Right renal cortex interstitium (tissue), 3 donors: ENCODE measurements around the gene EML1. TPM values are rescaled to one million over a fixed set of nuclear protein-coding genes. Genes with fewer than 3 reads are reported as not detected.

Source experiments
- DNase-seq, 3 donors: peaks; one replicate each; pipeline ENCODE4 v3.0.0-alpha.2; 2013; ENCODE audit warnings: low read depth in 3 of 3, low spot score in 2 of 3
- polyA plus RNA-seq, 3 donors: library from polyadenylated mRNA; unstranded; fragments of 120-200 nt; gene quantifications; one replicate each; pipeline ENCODE4 v1.2.1, GENCODE V29; 2013; ENCODE audit not compliant: insufficient read length in 3 of 3

The EML1 gene
- polyA plus RNA-seq, 3 donors, result 37.6 to 44.8 (median 38.0) TPM

DNA sequence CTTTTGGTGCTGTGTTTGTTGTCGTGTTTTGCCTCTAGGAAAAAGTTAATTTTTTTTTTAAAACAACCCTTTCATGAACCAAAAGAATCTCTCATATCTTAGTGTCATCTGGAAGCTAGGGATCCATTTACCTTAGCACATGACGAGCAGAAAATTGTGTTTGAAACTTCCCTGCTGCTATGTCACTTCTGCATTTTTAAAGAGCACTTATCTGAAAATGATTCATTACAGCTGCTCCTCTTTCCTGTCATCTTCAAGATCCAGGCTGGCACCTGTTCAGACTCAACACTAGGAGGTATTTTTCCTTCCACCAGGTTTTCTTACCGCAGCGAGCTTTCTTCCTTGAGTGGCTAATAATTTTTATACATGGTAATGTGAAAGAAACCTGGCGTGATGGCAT, 67.0 kb downstream of the EML1 start:
- no peak for DNase-seq

DNA sequence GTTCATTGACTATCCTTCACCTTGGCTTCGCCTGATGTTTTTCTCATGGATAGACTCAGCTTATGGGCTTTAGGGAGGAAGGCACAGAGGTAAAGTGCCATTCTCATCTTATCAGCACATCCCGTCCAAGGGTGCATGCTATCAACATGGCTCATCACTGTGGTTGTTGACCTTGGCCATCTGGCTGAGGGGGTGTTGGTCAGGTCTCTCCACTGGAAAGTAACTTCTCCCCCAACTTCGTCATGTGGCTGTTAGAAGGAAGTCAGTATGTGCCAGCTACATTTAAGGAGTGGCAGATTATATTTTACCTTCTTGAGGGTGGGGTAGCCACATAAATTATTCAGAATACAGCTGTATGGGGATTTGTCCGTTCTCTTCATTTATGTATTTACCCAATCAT, 68.9 kb downstream of the EML1 start:
- no peak for DNase-seq

DNA sequence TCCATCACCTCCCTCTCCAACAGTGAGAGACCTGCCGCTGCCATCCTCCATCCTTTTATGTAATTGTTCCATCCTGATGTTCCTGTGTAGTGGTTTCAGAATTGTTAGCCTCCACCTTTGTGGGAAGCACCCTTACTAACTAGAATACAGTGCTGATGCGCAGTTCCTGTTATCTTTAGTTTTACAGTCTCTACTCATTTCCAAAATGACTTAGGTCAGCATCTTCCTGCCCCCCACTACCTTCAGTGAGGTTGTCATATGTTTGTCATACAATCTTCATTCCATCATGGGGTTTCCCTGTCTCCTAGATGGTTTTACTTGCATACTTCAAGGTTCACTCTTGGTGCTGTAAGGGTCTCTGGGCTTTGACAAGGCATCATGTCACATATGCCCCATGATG, 69.8 kb downstream of the EML1 start:
- no peak for DNase-seq

DNA sequence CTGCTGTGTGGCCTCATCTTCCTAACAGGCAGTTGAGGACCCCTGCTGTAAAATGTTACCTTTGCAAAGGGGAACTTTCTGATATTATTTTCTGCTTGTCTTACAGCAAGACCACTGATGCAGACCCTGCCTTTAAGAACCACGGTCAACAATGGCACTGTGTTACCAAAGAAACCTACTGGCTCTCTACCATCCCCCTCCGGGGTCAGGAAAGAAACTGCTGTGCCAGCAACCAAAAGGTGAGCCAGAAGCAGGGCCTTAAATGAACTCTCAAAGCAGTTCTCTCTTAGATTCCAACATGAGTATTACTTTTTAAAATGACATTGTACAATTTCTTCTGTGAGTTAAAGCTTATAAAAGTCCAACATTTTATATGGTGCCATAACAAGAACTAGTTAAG, 72.2 kb downstream of the EML1 start:
- DNase-seq, result no peak

DNA sequence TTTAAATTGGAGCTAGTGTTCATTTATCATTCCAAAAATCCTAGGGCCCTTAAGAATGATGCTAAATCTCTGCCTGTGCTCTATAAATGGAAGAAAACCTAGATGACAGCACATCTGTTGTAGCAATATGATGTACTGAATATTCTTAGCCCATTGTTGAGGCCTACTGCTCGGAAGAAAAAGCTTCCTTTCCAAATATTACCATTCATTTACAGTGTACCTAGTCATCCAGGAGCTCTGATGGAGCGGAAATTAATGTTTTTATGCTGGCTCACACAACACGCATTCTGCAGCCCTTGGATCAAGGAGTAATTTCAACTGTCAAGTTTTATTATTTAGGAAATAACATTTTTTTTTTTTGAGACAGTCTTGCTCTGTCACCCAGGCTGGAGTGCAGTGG, 77.4 kb downstream of the EML1 start:
- no peak for DNase-seq

DNA sequence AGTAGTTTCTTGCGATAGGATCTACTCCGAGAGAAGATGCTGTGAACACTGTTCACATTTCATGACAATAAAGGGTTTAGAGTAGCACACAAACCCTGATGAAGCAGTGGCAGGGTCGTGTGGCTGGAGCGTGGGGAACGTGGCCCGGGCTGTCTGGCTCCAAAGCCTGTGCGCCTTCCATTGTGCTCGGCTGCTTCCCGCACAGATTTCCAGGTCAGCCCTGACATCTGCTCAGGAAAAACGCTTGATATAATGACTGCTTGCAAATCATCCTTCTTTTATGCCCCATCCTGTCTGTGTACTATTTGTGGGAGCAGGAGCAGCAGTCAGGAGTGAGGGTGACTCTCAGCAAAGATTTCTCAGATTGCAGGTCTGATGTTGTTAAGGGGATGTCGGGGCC, 78.6 kb downstream of the EML1 start:
- DNase-seq, result no peak

DNA sequence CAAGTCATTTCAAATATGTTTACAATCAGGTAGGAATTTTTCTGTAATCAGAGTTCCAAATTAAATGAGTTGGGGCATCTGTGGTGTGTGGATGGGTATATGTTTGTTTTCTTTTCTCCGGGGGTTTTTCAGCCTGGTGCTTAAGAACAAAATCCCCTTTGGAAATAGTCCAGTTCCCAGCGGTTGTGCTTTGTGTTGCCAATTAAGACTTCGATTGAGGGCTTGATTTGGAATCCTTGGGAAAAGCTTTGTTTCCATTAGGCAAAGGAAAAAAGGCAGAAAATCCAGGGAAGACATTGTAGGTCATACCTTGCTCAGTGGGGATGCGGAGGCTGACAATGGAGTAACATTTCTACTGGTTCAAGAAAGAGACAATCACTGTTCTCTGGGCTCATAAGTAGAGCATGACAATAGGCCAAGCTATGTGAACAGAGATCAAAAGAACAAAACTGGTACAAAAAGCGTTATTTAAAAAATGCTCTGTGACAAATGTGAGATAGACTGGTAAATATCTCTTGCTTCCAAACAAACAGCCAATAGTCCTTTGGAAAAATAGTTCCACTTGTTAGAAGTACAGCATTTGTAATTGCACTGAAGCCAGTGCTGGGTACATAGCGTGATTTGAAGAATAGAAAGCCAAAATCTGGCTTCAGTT, 79.7 kb downstream of the EML1 start:
- DNase-seq, result no peak

DNA sequence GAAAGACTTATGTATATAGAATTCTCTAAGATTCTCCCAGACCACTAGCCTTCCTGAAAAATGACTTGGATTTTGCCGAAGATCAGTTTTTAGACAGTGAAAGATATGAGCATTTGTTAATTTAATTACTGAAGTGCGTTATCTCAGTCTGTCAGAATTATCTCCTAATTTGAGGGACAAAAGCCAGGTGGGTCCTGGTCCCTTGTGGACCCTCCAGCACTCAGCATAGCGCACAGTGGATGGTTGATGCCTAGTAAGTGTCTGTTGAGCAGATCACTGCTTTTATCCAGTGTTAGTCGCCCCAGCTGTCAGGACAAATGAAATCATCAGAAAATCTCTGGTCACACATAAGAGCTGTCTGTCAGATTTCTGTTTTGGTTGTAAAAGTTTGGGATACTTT, 80.4 kb downstream of the EML1 start:
- DNase-seq, result no peak

DNA sequence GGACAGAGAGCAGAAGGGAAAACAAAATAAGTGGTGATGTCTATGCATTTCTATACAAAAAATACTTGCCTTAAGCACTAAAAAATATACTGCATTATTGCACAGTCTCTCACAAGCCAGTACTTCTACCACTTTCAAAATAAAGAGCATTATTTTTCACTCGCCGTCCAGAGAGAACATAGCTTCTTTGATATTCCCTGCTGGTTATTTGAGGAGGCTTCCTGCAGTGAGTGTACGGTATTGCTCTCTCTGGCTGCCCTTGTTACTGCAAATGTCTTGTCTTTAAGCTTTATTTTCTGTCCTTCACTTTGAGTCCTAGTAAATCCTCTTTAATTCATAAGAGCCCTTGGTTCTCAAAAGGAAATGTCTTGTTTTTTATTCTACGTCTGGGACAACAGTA, 81.1 kb downstream of the EML1 start:
- DNase-seq, result no peak

DNA sequence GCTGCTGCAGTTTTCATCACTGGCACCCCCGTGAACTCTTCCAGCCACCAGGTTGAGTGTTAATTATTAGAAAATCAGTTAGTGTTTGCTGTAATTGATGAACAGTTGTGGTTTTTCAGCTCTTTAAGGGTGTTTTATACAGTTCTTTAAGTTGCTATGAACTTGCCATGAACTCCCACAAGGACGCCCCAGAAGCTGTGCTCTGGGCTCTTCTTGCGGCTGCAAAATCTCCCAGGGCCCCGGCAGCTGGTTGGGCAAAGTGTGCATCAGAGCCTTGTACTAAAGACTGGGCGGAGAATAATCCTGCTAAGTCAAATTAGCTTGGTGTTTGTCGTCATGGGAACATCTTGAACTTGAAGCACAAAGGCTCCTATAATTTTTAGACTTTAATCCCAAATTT, 82.2 kb downstream of the EML1 start:
- no peak for DNase-seq

DNA sequence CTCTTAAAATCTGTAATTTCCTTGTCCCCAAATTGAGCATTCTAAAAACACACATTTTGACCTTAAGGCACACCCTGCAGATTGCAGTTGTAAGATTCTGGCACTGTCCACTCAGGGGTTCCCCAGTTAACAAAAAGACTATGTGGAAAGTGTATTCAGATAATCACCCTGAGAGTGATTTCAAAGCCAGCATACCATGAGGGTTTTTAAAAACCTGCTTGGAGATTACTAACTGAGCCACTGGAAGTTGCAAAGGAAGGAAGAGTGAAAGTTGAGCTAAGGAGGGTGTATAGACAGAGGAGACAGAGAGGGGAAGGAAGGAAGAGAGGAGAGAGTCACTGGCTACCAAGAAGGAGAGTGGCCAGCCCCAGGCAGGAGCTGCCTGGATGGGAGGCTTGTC, 82.6 kb downstream of the EML1 start:
- DNase-seq, result no peak

DNA sequence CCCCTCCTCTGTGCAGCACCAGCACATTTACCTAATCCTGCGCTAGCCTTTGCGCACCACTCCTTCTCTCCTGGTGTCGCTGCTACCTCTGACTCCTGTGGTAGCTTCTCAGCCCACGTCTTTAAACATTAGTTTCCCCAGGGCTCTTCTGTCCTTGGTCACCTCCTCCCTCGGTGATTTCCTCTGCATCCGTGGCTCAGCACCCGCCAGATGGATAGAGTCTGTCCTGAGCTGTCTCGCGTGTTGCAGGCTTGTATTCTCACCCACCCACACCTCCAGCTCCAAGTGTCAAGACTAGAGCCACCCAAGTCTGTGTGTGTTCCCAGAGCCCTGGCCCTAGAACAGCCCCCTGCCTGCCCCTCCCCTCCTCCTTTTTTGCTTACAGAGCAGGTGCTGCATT, 83.2 kb downstream of the EML1 start:
- no peak for DNase-seq

DNA sequence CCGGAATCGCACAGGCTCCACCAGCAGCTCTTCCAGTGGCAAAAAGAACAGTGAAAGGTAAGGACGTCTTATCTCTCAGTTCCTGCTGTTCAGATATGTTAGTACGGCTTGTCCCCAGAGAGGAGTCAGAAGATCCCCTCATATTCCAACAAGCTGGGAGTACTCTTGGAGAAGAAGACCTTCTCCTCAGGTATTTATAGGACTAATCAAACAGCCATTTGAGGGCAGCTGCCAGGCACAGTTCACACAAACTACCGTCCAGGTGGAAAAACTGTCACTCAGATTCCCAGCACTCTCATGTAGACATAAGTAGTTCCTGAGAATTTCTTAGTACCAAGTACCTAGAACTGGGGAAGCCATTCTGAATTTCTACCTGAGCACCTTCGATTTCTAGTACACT, 85.3 kb downstream of the EML1 start:
- no peak for DNase-seq

DNA sequence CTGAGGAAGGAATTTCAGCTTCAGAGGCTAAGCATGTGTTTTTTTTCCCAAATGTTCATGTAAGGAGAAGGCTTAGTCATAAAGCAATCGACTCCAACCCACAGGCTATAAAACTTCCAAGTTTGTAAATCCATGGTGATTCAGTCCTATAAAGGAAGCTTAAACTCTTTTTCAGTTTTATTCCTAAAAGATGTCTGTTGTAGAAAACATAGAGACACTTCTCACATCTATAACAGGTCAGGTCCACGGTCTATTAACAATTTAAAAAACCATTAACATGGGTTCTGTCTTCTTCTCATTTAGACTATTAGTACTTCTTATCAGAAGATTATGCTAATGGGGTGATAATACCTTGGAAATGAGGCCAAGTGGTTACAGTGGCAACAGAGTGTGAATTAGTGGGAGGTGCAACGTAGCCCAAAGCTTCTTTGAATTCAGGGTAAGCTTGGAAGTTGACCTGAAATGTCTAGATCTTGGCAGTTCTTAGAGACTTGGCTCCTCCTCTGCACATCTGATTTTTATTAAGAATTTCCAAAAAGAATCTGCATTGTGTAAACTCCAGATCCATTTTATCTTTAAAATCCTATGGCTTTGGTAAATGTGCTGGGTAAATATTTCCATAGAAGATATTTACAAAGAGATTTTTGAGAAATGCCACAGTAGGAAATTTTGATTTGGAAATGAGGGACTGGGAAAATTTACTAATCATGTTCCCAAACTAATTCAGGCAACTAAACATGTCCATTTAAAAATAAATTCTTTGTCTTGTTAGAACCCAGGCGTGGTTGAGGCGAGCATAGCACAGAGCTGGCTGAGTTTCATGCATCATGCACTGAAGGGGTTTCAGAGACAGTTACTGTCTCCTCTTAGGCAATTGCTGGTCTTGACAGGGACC, 86.4 kb downstream of the EML1 start:
- no peak for DNase-seq

DNA sequence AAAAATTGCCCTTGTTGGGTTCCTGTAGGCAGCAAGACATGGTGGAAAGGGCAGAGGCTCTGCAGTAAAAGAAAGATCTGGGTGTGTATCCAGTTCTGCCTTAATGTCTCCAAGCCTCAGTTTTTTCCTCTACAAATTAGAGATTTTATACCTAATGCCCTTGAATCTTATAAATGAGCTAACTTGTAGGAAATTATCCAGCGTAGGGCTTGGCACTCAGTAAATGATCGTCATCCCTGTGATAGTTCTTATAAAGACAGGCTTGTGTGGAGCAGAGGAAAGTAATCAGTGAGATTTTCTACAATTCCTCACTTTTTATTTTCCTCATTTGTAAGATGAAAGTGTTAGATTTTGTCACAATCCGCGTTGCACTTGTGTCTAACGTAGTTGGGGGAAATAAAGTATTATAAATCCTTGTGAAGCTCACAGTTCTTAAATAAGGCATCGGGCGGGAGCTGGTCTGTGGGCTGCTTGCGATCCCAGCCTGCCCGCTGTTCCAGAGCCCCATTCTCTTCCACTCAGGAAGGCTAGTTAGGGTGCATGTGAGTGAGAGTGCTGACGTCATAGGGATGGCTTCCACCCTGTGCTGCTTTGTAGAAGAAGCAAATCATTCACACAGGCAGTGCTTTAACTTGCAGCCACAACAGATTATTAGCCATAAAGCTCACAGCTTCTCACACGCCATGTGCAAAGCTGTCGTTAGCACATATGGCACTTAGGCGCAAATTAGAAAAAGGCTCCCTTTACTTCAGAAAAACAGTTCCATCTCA, 87.6 kb downstream of the EML1 start:
- DNase-seq, result no peak

DNA sequence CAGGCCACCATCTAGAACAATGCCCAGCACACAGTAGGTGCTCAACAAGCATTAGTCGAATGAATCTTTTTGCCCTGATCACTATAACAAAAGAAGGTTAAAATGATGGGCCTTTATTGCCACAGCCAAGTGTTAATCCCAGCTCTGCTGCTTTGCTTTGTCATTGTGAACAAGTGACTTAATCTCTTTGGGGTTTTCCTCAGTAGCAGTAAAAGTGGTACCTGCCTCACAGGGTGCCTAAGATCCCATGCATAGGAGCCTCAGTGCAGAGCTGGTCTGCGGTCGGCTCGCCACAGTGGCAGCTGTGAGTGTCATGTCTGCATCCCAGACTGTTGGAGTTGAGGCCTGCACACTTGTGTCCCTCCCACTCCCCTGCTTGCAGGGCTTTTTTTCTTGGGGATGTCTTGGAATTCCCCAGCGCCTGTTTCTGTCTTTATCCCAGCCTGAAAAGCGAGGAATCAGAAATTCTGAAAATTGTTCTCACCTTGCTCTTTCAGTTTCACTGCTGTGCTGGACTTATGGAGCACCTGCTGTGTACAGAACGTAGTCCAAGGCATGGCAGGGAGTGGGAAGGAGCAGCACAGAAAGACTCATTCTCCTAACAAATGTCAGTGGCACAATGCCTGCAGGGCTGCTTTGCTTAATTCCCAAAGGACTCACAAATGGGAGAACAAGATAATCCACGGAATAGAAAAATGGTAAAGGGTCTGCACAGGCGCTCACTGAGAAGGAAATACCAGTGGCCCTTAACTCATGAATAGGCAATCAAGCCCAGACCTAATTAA, 90.8 kb downstream of the EML1 start:
- DNase-seq, result no peak

DNA sequence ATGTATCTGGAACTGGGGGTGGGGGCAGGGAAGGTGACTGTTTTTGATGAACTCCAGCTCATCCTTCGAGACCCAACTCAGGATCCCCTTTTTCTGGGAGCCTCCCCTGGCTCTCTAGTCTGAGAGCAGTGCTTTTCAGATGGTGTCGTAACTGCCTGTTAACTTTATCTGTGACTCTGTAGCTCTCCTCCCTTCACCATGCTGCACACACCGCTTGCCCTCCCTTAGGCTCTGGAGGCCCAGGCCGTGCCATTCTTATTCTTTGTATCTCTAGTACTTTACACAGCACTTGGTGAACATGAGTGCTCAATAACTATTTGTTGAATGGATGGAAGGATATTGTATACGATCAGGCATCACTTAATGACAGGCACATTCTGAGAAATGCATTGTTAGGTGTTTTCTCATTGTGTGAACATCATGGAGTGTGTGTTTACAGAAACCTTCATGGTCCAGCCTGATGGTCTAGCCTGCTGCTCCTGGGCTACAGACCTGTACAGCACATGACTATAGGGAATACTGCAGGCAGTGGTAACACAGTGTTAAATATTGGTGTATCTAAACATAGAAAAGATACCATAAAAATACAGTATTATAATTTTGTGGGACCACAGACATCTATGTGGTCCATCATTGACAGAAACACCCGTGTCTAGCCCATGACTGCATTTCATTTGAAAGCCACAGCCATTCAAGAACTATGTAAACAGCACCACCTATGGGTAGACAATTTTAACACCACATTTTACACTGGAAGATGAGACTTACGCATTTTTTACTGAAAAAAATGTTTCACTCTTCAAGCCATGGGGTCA, 91.8 kb downstream of the EML1 start:
- DNase-seq, result peak; percentile 40 to 55 (median 51)

DNA sequence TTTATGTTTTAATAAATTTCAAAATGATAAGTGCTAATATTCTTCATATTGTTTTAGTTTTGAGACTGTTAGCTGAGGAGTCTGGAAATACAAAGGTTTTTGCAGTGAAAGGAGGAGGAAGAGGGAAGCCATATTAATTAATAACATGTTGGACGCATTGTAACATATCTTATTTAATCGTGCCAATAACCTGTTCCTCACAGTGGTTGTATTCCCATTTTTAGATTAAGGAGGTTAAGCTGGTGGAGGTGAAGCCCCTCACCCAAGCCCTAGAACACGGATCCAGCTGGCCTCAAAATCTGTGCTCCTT, 92.4 kb downstream of the EML1 start:
- DNase-seq, result no peak

DNA sequence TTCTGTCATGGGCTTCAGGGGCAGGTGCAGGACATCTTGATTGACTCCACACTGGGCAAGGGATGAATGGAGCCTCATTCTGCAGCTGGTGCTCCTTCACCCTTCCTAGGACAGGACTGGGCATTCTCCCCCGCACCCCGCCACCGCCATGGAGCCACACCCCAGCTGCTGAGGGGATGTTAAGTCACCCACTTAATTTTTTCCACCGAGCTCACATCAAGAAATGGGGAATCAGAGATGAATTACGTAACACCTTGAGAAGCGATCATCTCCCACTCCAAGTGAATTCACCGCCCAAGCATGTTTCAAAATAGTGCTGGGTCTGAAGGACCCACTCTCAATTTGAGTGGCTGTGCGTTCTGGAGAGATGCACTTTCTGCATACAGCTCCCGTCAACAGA, 94.2 kb downstream of the EML1 start:
- no peak for DNase-seq

DNA sequence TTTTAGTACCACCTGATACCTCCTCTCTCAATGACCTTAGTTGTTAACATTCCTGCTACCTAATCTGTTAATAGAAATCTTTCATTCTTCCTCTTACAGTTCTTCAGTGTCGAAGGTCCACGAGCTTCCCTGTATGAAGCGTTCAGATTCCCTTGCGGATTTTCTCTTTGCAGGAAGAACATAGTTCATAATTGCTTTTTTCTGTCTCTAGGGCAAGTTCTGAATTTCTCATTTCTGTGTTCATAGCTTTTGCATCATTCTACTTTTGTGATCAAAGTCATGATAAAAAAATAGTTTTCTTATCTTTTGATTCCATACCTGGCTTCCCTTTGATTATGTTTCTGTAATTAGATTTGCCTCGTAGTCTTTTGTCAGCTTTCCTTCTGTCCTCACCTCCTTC, 94.9 kb downstream of the EML1 start:
- DNase-seq, result no peak
